Kidney (tissue), 14 donors: ENCODE results near the gene SYK. TPM values are rescaled to one million over a fixed set of nuclear protein-coding genes. Genes with fewer than 3 reads are reported as not detected.

ENCODE experiments used
- DNase-seq, 5 donors: peaks; one replicate each; pipeline ENCODE4 v3.0.0-alpha.2; 2013 to 2020
- FAIRE-seq: peaks from 2 replicates; lab custom pipeline; 2012; peaks lifted over from hg19 to GRCh38; lab: Jason Lieb, UNC
- H3K27ac ChIP-seq, 2 donors: one replicate each; pipeline ENCODE4 v1.7.0; 2013; ENCODE audit warnings: low read depth in 2 of 2, low read length in 2 of 2, inconsistent platforms in 1 of 2
- H3K27me3 ChIP-seq: one replicate; pipeline ENCODE4 v1.7.1; 2013; ENCODE audit warnings: low read length, inconsistent platforms; ENCODE audit not compliant: control insufficient read depth, insufficient read depth
- H3K36me3 ChIP-seq, 3 donors: one replicate each; pipeline versions ENCODE4 v1.7.0 to v1.7.1; 2013; ENCODE audit warnings: low read length in 3 of 3, control low read depth in 1 of 3, inconsistent platforms in 1 of 3; ENCODE audit not compliant: insufficient read depth in 3 of 3, control insufficient read depth in 2 of 3
- H3K4me1 ChIP-seq, 3 donors: one replicate each; pipeline versions ENCODE4 v1.7.0 to v1.7.1; 2013; ENCODE audit warnings: low read length in 3 of 3, inconsistent platforms in 1 of 3, low read depth in 1 of 3; ENCODE audit not compliant: control insufficient read depth in 2 of 3, insufficient read depth in 2 of 3
- H3K4me3 ChIP-seq, 3 donors: one replicate each; pipeline versions ENCODE4 v1.7.0 to v1.8.1; 2013; ENCODE audit warnings: low read length in 3 of 3, control low read depth in 1 of 3, inconsistent platforms in 1 of 3
- H3K9ac ChIP-seq, 3 donors: one replicate each; pipeline versions ENCODE4 v1.7.0 to v1.7.1; 2013; ENCODE audit warnings: low read length in 3 of 3, control low read depth in 1 of 3, inconsistent platforms in 1 of 3
- H3K9me3 ChIP-seq, 3 donors: one replicate each; pipeline versions ENCODE4 v1.7.0 to v1.7.1; 2013; ENCODE audit warnings: low read length in 3 of 3, control low read depth in 1 of 3, inconsistent platforms in 1 of 3; ENCODE audit not compliant: control insufficient read depth in 2 of 3, insufficient read depth in 1 of 3
- CTCF ChIP-seq: IDR thresholded peaks from 3 replicates; pipeline ENCODE4 v1.5.1; 2012; ENCODE audit warnings: mild to moderate bottlenecking, moderate library complexity, borderline replicate concordance; ENCODE audit not compliant: insufficient read depth; ENCODE audit errors: extremely low read depth
- intact Hi-C: fragments of 100-400 bp; cut with DNase I; formaldehyde crosslinking; loops from one replicate; pipeline ENCODE4 v1.11.1; 2022
- polyA plus RNA-seq: library from polyadenylated mRNA; stranded (reverse); fragments of 350-450 nt; fragmentation: Illumina TruSeq; extraction: RNeasy Lipid Tissue Mini Kit (QIAGEN cat#74804); gene quantifications from one replicate; pipeline ENCODE4 v1.2.3, GENCODE V29; 2014; ENCODE audit warnings: low read depth, low replicate concordance; ENCODE audit not compliant: insufficient read depth
- total RNA-seq: library from RNA; stranded (reverse); fragmentation: NEBNext Ultra II Directional; extraction: Animal tissue kit (Norgen Biotek cat#: 25700); gene quantifications from one replicate; pipeline ENCODE4 v1.2.1, GENCODE V29; 2021
- donor health status: control.
- donor health status: control.
- donor health status: control.
- donor health status: control.
- donor health status: control.
- donor health status: DM: yes; HTN: yes; CAD: no.
- donor health status: Normal renal cell carcinoma (clear cell type).

SYK gene
- total and polyA plus RNA-seq, 2 donors from 2014 or later = 13.3 to 52.2 TPM

- Histone ChIP-seq H3K4me3 (no peak overlapping the region), H3K4me1 (no peaks in the 10 kb centered on the region), H3K27me3 (no peaks in the 10 kb centered on the region), H3K36me3 (peaks cover 0 to 4% (median under 1%) of the 10 kb centered on the region in 3 donors), H3K27ac (no peak overlapping the region), H3K9ac (no peak overlapping the region), H3K9me3 (no peaks in the 10 kb centered on the region)
- intact Hi-C loops = no loop called here
- FAIRE-seq (no peak), DNase-seq (no peak)
- no peak for TF ChIP-seq CTCF
Observed at GRCh38 chr9:90874194-90874593, 72.6 kb downstream of the SYK start.

- DNase-seq = no peak
- Histone ChIP-seq H3K9ac (no peak overlapping the region), H3K27ac (no peak overlapping the region), H3K4me1 (no peaks in the 10 kb centered on the region), H3K36me3 (peaks cover 0 to 4% (median 4%) of the 10 kb centered on the region in 3 donors), H3K9me3 (no peaks in the 10 kb centered on the region), H3K4me3 (no peak overlapping the region), H3K27me3 (no peaks in the 10 kb centered on the region)
- TF ChIP-seq CTCF = no peak
- FAIRE-seq = no peak
- intact Hi-C loops = no loop called here
Observed at GRCh38 chr9:90878562-90878961, 76.9 kb downstream of the SYK start.

GRCh38 chr9:90880066-90880465, 78.4 kb downstream of the SYK start:
- Histone ChIP-seq H3K9ac (no peak overlapping the region), H3K9me3 (no peaks in the 10 kb centered on the region), H3K27me3 (no peaks in the 10 kb centered on the region), H3K4me1 (no peaks in the 10 kb centered on the region), H3K27ac (no peak overlapping the region), H3K4me3 (no peak overlapping the region), H3K36me3 (peaks cover 0 to 4% (median 0%) of the 10 kb centered on the region in 3 donors)
- no peak for DNase-seq
- TF ChIP-seq CTCF = no peak
- FAIRE-seq = no peak
- intact Hi-C loops = no loop called here

GRCh38 chr9:90880669-90881068, 79.0 kb downstream of the SYK start:
- Histone ChIP-seq H3K36me3 (peaks cover 0 to 4% (median 0%) of the 10 kb centered on the region in 3 donors), H3K4me3 (no peak overlapping the region), H3K27me3 (no peaks in the 10 kb centered on the region), H3K9ac (no peak overlapping the region), H3K27ac (no peak overlapping the region), H3K9me3 (no peaks in the 10 kb centered on the region), H3K4me1 (no peaks in the 10 kb centered on the region)
- TF ChIP-seq CTCF = no peak
- FAIRE-seq (no peak), DNase-seq (no peak)
- intact Hi-C loops = no loop called here
